ENCODE measurements around the gene CD300LB. TPM values are rescaled to one million over a fixed set of nuclear protein-coding genes. Genes with fewer than 3 reads are reported as not detected.

Gene CD300LB
- total and polyA plus RNA-seq, 12 donors: 0.14 to 1.7 (median 0.25) TPM; not detected in 5

DNA sequence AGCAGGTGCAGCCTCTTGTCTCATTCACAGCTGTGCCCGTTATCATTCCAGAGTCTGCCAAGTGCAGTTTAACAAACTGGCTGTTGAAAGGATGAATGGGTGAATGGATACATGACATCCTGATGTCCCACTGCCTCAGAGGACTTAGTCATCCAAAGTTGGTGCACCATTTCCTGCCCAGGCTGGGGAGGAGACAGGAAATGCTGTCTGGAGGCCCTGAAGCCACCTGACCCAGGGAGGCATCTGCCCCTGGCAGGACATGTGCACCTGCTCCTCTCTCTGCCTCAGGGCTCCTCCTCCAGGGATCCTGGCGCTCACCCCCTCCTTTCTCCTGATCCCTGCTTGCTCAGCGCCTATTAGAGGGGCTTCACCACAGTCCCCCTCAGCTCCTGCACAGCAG, 16.5 kb upstream of the CD300LB start:
- ATAC-seq (no peak), DNase-seq (no peak)
- peaks cover 0 to 26% (median 16%) of the 10 kb centered on the region in 7 donors for H3K27me3 ChIP-seq
- TF ChIP-seq, protein P1, sequence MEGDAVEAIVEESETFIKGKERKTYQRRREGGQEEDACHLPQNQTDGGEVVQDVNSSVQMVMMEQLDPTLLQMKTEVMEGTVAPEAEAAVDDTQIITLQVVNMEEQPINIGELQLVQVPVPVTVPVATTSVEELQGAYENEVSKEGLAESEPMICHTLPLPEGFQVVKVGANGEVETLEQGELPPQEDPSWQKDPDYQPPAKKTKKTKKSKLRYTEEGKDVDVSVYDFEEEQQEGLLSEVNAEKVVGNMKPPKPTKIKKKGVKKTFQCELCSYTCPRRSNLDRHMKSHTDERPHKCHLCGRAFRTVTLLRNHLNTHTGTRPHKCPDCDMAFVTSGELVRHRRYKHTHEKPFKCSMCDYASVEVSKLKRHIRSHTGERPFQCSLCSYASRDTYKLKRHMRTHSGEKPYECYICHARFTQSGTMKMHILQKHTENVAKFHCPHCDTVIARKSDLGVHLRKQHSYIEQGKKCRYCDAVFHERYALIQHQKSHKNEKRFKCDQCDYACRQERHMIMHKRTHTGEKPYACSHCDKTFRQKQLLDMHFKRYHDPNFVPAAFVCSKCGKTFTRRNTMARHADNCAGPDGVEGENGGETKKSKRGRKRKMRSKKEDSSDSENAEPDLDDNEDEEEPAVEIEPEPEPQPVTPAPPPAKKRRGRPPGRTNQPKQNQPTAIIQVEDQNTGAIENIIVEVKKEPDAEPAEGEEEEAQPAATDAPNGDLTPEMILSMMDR (IDR thresholded peaks at IDR 0.05): no peak
- H3K4me3 ChIP-seq: no peak overlapping the region
- intact Hi-C loops (cut with DNase I): no loop called here
- H3K4me1 ChIP-seq: no peaks in the 10 kb centered on the region
- H3K9me3 ChIP-seq: no peaks in the 10 kb centered on the region
- H3K27ac ChIP-seq: no peak overlapping the region
- no peaks in the 10 kb centered on the region for H3K36me3 ChIP-seq
- 69 to 78% methylated on average over 3 of the region's 3 CpGs for WGBS, 2 donors

DNA sequence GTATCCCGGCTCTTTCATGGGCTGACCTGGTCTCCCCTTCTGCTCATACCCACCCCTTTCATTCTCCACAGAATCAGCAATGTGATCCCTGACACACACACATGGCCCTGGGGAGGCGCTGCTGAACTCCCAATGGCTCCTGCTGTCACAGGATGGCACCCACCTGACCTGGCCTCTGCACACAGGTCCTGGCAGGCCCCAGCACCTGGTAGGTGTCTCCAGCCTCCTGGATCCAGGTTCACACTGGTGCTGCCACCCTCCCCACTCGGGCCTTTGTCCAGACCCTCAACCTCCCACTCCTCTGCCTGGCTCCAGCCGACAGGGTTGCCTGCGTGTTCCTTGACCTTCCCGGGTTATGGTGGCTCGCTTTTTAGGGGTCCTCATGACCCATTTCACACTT, 16.0 kb upstream of the CD300LB start:
- H3K4me3 ChIP-seq: no peak overlapping the region
- H3K27ac ChIP-seq: no peak overlapping the region
- ATAC-seq: no peak
- WGBS, 2 donors: 90 to 91% methylated on average over 7 of the region's 7 CpGs
- peaks cover 0 to 26% (median 11%) of the 10 kb centered on the region in 7 donors for H3K27me3 ChIP-seq
- H3K4me1 ChIP-seq: no peaks in the 10 kb centered on the region
- no peaks in the 10 kb centered on the region for H3K36me3 ChIP-seq
- intact Hi-C loops (cut with DNase I): no loop called here
- H3K9me3 ChIP-seq: no peaks in the 10 kb centered on the region
- no peak for DNase-seq
- TF ChIP-seq, protein P1 (IDR thresholded peaks at IDR 0.05): no peak

DNA sequence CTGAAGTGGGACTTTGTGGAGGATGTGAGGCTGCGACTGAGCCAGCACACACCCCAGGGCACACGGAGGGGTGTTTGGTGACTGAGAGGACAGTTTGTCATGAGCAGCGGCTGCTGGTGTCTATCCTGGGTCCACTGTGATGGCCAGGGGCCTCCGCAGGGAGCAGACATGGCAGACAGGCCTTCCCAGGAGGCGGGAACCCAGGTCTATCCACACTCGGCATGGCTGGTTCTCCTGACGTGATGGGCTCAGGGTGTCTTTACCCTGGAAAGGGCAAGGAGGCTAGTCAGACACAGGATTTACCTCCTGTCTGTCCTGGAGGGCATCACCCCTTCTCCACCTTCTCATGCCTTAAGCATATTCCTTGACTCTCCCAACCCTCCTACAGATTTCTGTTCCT, 15.3 kb upstream of the CD300LB start:
- TF ChIP-seq, protein P1 (IDR thresholded peaks at IDR 0.05): no peak
- 89 to 90% methylated on average over 7 of the region's 7 CpGs for WGBS, 2 donors
- DNase-seq (no peak), ATAC-seq (no peak)
- no peaks in the 10 kb centered on the region for H3K9me3 ChIP-seq
- peak overlapping the region in 2 of 10 donors; percentile 31 to 85 for H3K27ac ChIP-seq
- H3K4me1 ChIP-seq: no peaks in the 10 kb centered on the region
- H3K27me3 ChIP-seq: peaks cover 0 to 26% (median 9%) of the 10 kb centered on the region in 7 donors
- no peaks in the 10 kb centered on the region for H3K36me3 ChIP-seq
- intact Hi-C loops (cut with DNase I): no loop called here
- no peak overlapping the region for H3K4me3 ChIP-seq

DNA sequence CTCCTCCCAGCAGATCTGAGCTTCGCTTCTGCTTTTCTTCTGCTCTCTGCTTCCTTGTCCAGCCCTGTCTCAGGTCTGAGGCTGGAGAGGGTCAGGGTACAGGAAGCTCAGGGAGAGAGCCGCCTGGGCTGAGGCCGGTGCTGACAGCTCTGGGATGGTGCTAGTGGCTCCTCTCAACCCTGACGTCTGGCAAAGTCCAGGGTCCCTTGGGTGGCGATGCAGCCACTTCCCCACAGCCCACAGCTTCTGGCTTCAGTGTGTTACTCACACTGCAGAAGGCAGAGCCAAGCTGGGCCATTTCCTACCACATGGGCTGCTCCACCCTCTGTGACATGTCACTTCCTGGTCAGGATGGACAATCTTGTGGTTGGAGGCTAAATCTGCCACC, 14.6 kb upstream of the CD300LB start, which contains the start of gene CD300C:
Gene CD300C (minus strand): TSS at position 273 of the 388 bp plus-strand sequence. CDS start 333 bp downstream, outside the sequence.
- Histone ChIP-seq H3K9me3 (no peaks in the 10 kb centered on the region), H3K36me3 (no peaks in the 10 kb centered on the region), H3K27ac (peak within 1 kb of the TSS in 2 of 10 donors; percentile 31 to 85), H3K27me3 (peaks cover 0 to 23% (median 8%) of the 10 kb centered on the region in 7 donors), H3K4me3 (peak within 1 kb of the TSS in 3 of 10 donors; percentile 14 to 44 (median 22)), H3K4me1 (no peaks in the 10 kb centered on the region)
- peak in 7 of 8 donors; percentile 43 to 68 (median 56) for ATAC-seq
- WGBS, 2 donors: 33 to 46% methylated on average over 5 of the region's 5 CpGs
- TF ChIP-seq, protein P1 (IDR thresholded peaks at IDR 0.05): no peak
- intact Hi-C loops (cut with DNase I): no loop called here
- DNase-seq: no peak
